GM21737 (cell line): ENCODE results near the gene RIOK3.

Experiments
- ATAC-seq: cut with Tn5 transposase; IDR thresholded peaks from one replicate; pipeline ENCODE4 v1.9.1; 2021; ENCODE audit warnings: mild to moderate bottlenecking, moderate library complexity; ENCODE audit not compliant: unreplicated experiment

RIOK3 gene

GRCh38 chr18:23526501-23527063, 73.5 kb downstream of the RIOK3 start:
- no peak for ATAC-seq

GRCh38 chr18:23528580-23529472, 75.7 kb downstream of the RIOK3 start:
- no peak for ATAC-seq

- no peak for ATAC-seq
Measured at GRCh38 chr18:23529604-23530003, 76.5 kb downstream of the RIOK3 start.

- no peak for ATAC-seq
Measured at GRCh38 chr18:23530195-23530594, 77.1 kb downstream of the RIOK3 start.

- no peak for ATAC-seq
Measured at GRCh38 chr18:23531912-23532311, 78.8 kb downstream of the RIOK3 start.
